Naive B cell (primary cell): ENCODE measurements around the gene TMEM174. TPM values are rescaled to one million over a fixed set of nuclear protein-coding genes. Genes with fewer than 3 reads are reported as not detected.

Source experiments
- ATAC-seq, 2 donors: fragments of 150-1000 bp; cut with Tn5 transposase; 2 replicates each; pipeline ENCODE4 v1.10.0; 2021; ENCODE audit warnings: low read depth in 2 of 2, mild to moderate bottlenecking in 2 of 2, moderate library complexity in 2 of 2
- DNase-seq: peaks from one replicate; pipeline ENCODE4 v3.0.0; 2022
- H3K27ac Mint-ChIP-seq, 6 donors: one replicate each; pipeline ENCODE4 v1.8.0; 2020 to 2022; ENCODE audit warnings: mild to moderate bottlenecking in 6 of 6, mixed read lengths in 6 of 6, moderate library complexity in 5 of 6, inconsistent platforms in 2 of 6
- H3K27me3 Mint-ChIP-seq, 3 donors: one replicate each; pipeline ENCODE4 v1.8.0; 2021 to 2022; ENCODE audit warnings: mixed read lengths in 3 of 3, mild to moderate bottlenecking in 1 of 3
- H3K36me3 Mint-ChIP-seq, 2 donors: one replicate each; pipeline ENCODE4 v1.8.0; 2020 to 2022; ENCODE audit warnings: mixed read lengths in 2 of 2, inconsistent platforms in 1 of 2, mild to moderate bottlenecking in 1 of 2
- H3K4me1 Mint-ChIP-seq, 3 donors: one replicate each; pipeline ENCODE4 v1.8.0; 2020 to 2022; ENCODE audit warnings: mixed read lengths in 3 of 3, inconsistent platforms in 1 of 3, mild to moderate bottlenecking in 1 of 3, moderate library complexity in 1 of 3
- H3K4me3 Mint-ChIP-seq, 8 donors: one replicate each; pipeline ENCODE4 v1.8.0; 2020 to 2022; ENCODE audit warnings: mild to moderate bottlenecking in 8 of 8, mixed read lengths in 8 of 8, moderate library complexity in 8 of 8, inconsistent platforms in 2 of 8
- H3K9me3 Mint-ChIP-seq, 7 donors: one replicate each; pipeline ENCODE4 v1.8.0; 2020 to 2022; ENCODE audit warnings: mixed read lengths in 7 of 7, mild to moderate bottlenecking in 5 of 7, inconsistent platforms in 2 of 7, moderate library complexity in 1 of 7
- polyA plus RNA-seq, 6 donors: library from polyadenylated mRNA; unstranded; fragments of 300-500 nt; fragmentation: Illumina TruSeq; gene quantifications; one replicate each; pipeline ENCODE4 v1.2.3, GENCODE V29; 2021; ENCODE audit warnings: low read depth in 6 of 6

Gene TMEM174
- polyA plus RNA-seq, 6 donors from 2014 or later = not detected

DNA sequence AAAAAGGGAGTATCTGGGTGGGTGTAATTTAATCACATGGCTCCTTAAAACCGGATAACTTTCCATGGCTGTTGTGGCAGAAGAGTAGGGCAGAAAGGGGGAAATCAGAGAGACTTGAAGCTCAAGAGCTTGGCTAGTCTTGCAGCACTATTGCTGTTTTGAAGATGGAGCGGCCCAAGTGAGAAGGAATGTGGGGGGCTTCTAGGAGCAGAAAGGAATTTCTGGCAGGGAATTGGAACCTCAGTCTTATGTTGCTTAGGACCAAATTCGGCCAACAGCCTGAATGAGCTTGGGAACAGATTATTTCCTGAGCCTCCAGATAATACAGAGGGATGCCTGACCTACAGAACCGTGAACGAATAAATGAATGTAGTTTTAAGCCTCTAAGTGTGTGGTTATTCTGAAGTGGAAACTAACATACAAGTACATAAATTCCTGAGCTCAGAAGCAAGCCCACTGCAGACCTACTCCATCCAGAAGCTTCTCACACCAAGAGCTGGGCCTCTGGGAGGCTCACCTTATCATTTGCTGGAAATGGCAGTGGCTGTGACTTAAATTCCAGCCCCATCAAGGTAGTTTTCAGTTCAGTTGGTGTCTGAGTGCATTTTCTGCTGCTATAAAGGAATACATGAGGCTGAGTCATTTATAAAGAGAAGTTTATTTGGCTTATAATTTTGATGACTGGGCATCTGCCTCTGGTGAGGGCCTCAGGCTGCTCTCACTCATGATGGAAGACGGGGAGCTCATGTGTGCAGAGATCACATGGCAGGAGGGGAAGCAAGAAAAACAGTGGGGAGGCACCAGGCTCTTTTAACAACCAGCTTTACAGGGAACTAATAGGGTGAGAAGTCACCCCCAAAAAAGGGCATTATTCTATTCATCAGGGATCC, 15.3 kb upstream of the TMEM174 start:
- peaks cover 0 to 13% of the 10 kb centered on the region in 2 donors for H3K36me3 Mint-ChIP-seq
- no peak for DNase-seq
- H3K9me3 Mint-ChIP-seq = peaks cover 0 to 8% (median 0%) of the 10 kb centered on the region in 7 donors
- H3K4me3 Mint-ChIP-seq = no peak overlapping the region
- peaks cover 73 to 87% (median 78%) of the 10 kb centered on the region in 3 donors for H3K27me3 Mint-ChIP-seq
- ATAC-seq = no peak
- peaks cover 24 to 26% (median 25%) of the 10 kb centered on the region in 3 donors for H3K4me1 Mint-ChIP-seq
- peak overlapping the region in 1 of 6 donors; percentile 64 for H3K27ac Mint-ChIP-seq

DNA sequence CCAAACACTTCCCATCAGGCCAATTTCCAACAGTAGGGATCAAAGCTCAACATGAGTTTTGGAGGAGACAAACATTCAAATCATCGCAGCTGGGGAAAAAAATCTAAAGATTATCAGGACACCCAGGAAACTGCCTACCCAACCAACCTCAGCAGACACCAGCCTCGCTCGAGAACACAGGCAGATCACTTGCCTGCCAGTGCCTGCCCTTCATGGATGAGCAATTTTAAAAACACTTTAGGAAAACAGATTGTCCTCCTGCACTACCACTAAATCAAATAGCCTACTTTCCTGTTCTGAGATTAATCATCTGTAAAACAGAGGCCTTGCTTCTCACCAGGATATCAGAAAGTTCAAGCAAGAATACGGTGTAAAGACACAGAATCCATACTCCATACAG, 14.7 kb upstream of the TMEM174 start:
- Mint-ChIP-seq H3K9me3 (peaks cover 0 to 8% (median 0%) of the 10 kb centered on the region in 7 donors), H3K27me3 (peaks cover 70 to 83% (median 78%) of the 10 kb centered on the region in 3 donors), H3K36me3 (peaks cover 0 to 13% of the 10 kb centered on the region in 2 donors), H3K27ac (peak overlapping the region in 1 of 6 donors; percentile 64), H3K4me3 (no peak overlapping the region), H3K4me1 (peaks cover 21 to 26% (median 24%) of the 10 kb centered on the region in 3 donors)
- DNase-seq = no peak
- ATAC-seq = no peak

DNA sequence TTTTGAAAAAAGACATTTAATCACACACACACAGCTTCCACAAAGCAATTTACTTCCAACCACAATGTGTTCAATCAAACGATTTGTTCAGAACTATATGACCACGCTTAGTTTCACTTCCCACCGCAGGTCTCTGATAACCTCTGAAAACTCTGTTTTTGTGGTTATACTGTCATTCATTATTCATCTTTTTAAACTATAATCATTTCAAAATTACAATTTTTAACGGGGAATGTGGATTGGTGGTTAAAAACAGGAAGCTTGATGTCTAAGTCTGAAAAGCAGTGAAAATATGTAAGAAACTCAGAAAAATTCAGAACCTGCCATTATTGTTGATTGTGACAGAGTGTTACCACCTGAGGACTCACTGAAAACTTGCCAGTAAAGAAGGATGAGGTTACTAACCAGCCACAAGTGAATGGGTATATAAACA, 12.7 kb upstream of the TMEM174 start:
- Mint-ChIP-seq H3K27me3 (peaks cover 62 to 78% (median 72%) of the 10 kb centered on the region in 3 donors), H3K4me1 (peaks cover 13 to 21% (median 16%) of the 10 kb centered on the region in 3 donors), H3K27ac (no peak overlapping the region), H3K9me3 (peaks cover 0 to 8% (median 0%) of the 10 kb centered on the region in 7 donors), H3K4me3 (no peak overlapping the region), H3K36me3 (peaks cover 0 to 13% of the 10 kb centered on the region in 2 donors)
- ATAC-seq (peak; percentile 70 to 82), DNase-seq (peak; percentile 22)

DNA sequence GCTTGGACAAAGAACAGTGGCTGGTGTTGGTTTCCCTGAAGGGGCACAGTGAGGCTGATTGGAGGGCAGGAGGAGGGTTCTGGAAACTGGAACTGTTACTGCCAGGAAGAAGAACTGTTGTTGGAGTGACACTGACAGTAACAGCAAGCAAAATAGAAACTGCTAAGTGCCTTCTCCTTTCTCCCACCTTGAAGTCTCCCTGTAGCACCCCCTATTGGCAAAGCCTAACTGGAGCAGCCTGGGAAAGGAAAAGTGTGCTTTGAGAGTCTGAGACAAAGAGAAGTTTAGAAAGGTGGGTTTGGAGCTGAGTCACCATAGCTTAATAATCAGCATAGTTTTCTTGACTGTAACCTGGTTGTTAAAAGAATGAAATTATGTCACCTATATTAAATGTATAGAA, 2.5 kb upstream of the TMEM174 start:
- H3K27me3 Mint-ChIP-seq = peaks cover 82 to 86% (median 85%) of the 10 kb centered on the region in 3 donors
- DNase-seq (no peak), ATAC-seq (no peak)
- no peak overlapping the region for H3K27ac Mint-ChIP-seq
- H3K36me3 Mint-ChIP-seq = no peaks in the 10 kb centered on the region
- H3K4me1 Mint-ChIP-seq = peaks cover 0 to 8% (median 4%) of the 10 kb centered on the region in 3 donors
- H3K4me3 Mint-ChIP-seq = no peak overlapping the region
- peaks cover 0 to 8% (median 2%) of the 10 kb centered on the region in 7 donors for H3K9me3 Mint-ChIP-seq

DNA sequence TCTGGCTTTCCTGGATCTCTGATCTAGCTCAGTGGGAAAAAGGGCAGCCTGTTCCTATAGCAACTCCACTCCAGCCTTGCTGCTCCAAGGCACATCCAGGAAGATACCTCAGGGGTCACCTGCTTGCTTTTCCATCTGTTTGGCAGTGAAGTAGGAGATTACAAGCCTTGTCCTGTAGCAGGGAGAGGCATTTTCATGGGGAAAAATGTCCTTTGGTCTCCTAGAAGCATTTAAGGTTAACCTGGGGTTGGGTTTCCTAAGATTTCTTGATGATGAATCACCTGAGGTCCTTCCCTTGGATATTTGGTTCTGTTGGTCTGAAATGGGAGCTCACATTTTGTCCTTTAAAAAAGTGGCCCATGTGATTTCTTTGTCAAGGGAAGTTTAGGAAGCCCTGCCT, 1.5 kb upstream of the TMEM174 start:
- no peak overlapping the region for H3K27ac Mint-ChIP-seq
- no peak overlapping the region for H3K4me3 Mint-ChIP-seq
- H3K27me3 Mint-ChIP-seq = peaks cover 82 to 86% (median 83%) of the 10 kb centered on the region in 3 donors
- DNase-seq (no peak), ATAC-seq (no peak)
- H3K9me3 Mint-ChIP-seq = peaks cover 0 to 8% (median 0%) of the 10 kb centered on the region in 7 donors
- H3K4me1 Mint-ChIP-seq = peaks cover 0 to 8% (median 4%) of the 10 kb centered on the region in 3 donors
- H3K36me3 Mint-ChIP-seq = no peaks in the 10 kb centered on the region

DNA sequence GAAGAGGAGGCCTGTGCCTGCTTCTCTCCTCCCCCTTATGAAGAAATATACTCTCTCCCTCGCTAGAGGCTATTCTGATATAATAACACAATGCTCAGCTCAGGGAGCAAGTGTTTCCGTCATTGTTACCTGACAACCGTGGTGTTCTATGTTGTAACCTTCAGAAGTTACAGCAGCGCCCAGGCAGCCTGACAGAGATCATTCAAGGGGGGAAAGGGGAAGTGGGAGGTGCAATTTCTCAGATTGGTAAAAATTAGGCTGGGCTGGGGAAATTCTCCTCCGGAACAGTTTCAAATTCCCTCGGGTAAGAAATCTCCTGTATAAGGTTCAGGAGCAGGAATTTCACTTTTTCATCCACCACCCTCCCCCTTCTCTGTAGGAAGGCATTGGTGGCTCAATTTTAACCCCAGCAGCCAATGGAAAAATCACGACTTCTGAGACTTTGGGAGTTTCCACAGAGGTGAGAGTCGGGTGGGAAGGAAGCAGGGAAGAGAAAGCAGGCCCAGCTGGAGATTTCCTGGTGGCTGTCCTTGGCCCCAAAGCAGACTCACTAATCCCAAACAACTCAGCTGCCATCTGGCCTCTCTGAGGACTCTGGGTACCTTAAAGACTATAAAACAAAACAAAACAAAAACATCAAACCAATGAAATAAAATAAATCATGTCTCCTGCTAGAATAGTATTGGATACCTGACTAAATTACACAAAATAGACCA, 1.3 kb downstream of the TMEM174 start:
- Mint-ChIP-seq H3K36me3 (no peaks in the 10 kb centered on the region), H3K27me3 (peaks cover 67 to 78% (median 73%) of the 10 kb centered on the region in 3 donors), H3K9me3 (peaks cover 0 to 8% (median 0%) of the 10 kb centered on the region in 7 donors), H3K4me1 (peaks cover 0 to 8% (median 4%) of the 10 kb centered on the region in 3 donors), H3K27ac (no peak overlapping the region), H3K4me3 (no peak overlapping the region)
- DNase-seq (no peak), ATAC-seq (peak; percentile 28 to 50)

DNA sequence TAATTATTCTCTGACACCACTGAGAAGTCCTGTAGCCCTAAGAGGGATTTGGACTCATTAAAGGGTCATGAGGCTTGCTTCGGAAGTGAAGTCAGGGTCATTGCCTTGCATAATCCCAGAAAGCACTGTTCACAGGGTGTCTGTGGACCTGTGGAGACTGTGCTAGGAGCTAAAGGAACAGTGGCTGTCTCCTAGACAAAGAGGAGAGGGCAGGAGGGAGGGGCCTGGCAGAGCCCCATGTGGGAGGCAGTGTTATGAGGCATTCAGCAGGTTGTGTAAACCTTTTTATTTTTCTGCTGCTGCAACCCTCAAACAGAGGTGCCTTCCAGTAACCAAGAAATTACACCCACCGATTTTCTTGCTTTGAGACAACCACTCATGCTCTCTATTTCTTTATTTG, 3.3 kb downstream of the TMEM174 start:
- no peak overlapping the region for H3K4me3 Mint-ChIP-seq
- H3K9me3 Mint-ChIP-seq = peaks cover 0 to 2% (median 0%) of the 10 kb centered on the region in 7 donors
- DNase-seq = no peak
- H3K4me1 Mint-ChIP-seq = peaks cover 0 to 8% (median 4%) of the 10 kb centered on the region in 3 donors
- H3K27me3 Mint-ChIP-seq = peaks cover 51 to 73% (median 71%) of the 10 kb centered on the region in 3 donors
- H3K27ac Mint-ChIP-seq = no peak overlapping the region
- ATAC-seq = no peak
- H3K36me3 Mint-ChIP-seq = no peaks in the 10 kb centered on the region

DNA sequence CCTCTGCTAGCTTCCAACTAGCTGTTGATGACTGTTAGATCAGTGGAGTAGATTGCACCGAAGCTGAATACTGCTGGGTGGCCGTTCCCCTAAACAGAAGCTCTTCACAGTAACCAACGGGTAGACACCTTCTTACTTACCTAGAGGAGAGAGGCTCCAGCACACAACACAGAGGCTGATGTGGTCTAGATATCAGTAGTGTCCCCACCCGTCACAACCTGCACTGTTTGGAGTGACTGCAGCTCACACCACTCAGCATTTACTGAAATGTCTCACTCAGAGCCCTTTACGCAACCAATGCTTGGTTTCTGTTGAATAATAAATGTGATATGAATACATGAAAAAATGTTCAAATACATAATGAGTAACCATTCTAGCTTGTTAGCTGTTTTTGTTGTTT, 5.3 kb downstream of the TMEM174 start:
- peaks cover 0 to 8% (median 4%) of the 10 kb centered on the region in 3 donors for H3K4me1 Mint-ChIP-seq
- H3K4me3 Mint-ChIP-seq = no peak overlapping the region
- no peak overlapping the region for H3K27ac Mint-ChIP-seq
- H3K9me3 Mint-ChIP-seq = no peaks in the 10 kb centered on the region
- no peak for ATAC-seq
- H3K27me3 Mint-ChIP-seq = peaks cover 42 to 67% (median 57%) of the 10 kb centered on the region in 3 donors
- H3K36me3 Mint-ChIP-seq = no peaks in the 10 kb centered on the region
- no peak for DNase-seq

DNA sequence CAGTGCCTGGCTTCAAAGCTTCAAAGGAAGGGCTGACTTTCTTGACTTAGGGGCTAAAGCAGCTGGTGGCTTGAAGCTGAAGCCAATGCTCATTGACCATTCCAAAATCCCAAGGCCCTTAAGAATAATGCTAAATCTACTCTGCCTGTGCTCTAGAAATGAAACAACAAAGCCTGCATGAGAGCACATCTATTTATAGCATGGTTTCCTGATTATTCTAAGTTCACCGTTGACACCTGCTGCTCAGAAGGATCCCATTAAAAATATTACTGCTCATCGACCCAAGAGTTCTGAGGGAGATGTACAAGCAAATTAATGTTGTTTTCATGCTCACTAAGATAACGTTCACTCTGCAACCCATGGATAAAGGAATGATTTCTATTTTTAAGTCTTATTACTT, 6.7 kb downstream of the TMEM174 start:
- peaks cover 43 to 61% (median 57%) of the 10 kb centered on the region in 3 donors for H3K27me3 Mint-ChIP-seq
- H3K27ac Mint-ChIP-seq = no peak overlapping the region
- peaks cover 0 to 1% (median 0%) of the 10 kb centered on the region in 3 donors for H3K4me1 Mint-ChIP-seq
- H3K4me3 Mint-ChIP-seq = no peak overlapping the region
- peaks cover 1 to 11% (median 4%) of the 10 kb centered on the region in 7 donors for H3K9me3 Mint-ChIP-seq
- no peak for ATAC-seq
- no peak for DNase-seq
- peaks cover 5 to 7% of the 10 kb centered on the region in 2 donors for H3K36me3 Mint-ChIP-seq

DNA sequence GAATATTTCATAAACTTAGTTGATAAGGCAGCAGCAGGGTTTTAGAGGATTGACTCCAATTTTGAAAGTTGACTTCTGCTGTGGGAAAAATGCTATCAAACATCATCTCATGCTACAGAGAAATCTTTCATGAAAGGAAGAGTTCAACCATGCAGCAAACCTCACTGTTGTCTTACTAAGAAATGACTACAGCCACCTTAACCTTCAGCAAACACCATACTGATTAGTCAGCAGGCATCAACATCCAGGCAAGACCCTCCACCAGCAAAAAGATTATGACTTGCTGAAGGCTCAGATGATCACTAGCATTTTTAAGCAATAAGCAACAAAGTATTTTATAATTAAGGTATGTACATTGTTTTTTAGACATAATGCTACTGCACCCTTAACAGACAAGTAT, 7.6 kb downstream of the TMEM174 start:
- Mint-ChIP-seq H3K9me3 (peaks cover 5 to 11% (median 7%) of the 10 kb centered on the region in 7 donors), H3K27ac (no peak overlapping the region), H3K36me3 (peaks cover 5 to 8% of the 10 kb centered on the region in 2 donors), H3K4me1 (no peaks in the 10 kb centered on the region), H3K27me3 (peaks cover 48 to 58% (median 54%) of the 10 kb centered on the region in 3 donors), H3K4me3 (no peak overlapping the region)
- DNase-seq (no peak), ATAC-seq (no peak)

DNA sequence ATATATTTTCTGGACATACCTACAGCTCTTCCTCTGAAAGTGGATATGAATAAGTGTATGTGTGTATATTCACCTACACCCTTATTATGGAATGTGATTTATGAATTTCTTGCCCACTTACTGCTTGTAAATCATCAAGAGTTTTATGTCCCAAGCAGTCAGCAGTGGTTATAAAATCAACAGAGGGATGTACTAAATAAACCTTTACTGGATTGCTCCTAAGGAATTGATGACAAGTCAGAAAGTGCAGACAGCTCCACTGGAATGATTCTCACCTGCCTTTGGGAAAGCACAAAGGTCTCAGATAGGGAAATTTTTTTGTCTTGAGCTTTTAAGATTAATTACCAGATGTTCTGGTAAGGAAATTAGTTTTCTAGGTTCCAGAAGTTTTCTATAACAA, 9.3 kb downstream of the TMEM174 start:
- Mint-ChIP-seq H3K36me3 (peaks cover 5 to 8% of the 10 kb centered on the region in 2 donors), H3K4me3 (no peak overlapping the region), H3K9me3 (peaks cover 5 to 11% (median 7%) of the 10 kb centered on the region in 7 donors), H3K27ac (no peak overlapping the region), H3K27me3 (peaks cover 35 to 53% (median 39%) of the 10 kb centered on the region in 3 donors), H3K4me1 (no peaks in the 10 kb centered on the region)
- ATAC-seq (no peak), DNase-seq (no peak)

DNA sequence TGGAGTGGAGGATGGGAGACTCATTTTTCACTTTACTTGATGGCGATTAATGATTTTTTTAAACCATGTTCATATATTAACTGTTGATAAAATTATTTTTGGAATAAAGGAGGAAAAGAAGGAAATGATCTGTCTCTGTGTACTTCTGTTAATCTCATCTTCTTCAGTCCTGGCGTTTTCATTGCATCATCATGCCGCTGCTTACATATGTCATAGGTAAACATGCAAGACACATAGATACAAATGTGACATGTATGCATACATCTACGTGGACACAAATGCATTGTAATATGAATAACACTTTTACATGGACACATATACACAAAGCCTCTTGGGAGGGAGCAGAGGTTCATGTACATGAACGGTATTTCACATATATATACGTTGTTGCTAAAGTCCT, 10.0 kb downstream of the TMEM174 start:
- H3K4me1 Mint-ChIP-seq = no peaks in the 10 kb centered on the region
- peaks cover 33 to 58% (median 35%) of the 10 kb centered on the region in 3 donors for H3K27me3 Mint-ChIP-seq
- peaks cover 5 to 11% (median 7%) of the 10 kb centered on the region in 7 donors for H3K9me3 Mint-ChIP-seq
- no peak overlapping the region for H3K27ac Mint-ChIP-seq
- ATAC-seq (no peak), DNase-seq (no peak)
- H3K4me3 Mint-ChIP-seq = no peak overlapping the region
- peaks cover 5 to 8% of the 10 kb centered on the region in 2 donors for H3K36me3 Mint-ChIP-seq

DNA sequence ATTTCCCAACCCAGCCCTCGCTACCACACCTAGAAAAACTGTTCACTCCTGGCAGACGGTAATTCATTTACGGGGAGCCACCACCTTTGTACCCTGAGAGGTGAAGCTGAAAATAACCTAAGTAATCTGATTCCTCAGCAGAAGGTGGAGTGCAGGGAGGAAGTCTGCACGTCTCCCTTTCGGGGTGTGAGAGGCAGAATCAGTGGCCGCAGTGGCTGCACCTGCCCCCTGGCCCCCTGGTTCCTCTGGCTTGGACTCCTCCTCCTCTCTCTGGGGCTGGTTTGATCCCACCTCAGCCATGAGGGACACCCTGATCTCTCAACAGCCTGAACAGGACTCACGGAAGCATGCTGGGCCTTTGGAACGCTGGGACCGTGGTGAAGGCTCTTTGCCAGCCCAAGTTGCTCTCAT, 10.5 kb downstream of the TMEM174 start:
- DNase-seq (no peak), ATAC-seq (no peak)
- peaks cover 5 to 11% (median 7%) of the 10 kb centered on the region in 7 donors for H3K9me3 Mint-ChIP-seq
- H3K4me3 Mint-ChIP-seq = peak overlapping the region in 1 of 8 donors; percentile 21
- peak overlapping the region in 1 of 6 donors; percentile 7 for H3K27ac Mint-ChIP-seq
- H3K4me1 Mint-ChIP-seq = no peaks in the 10 kb centered on the region
- peaks cover 34 to 56% (median 37%) of the 10 kb centered on the region in 3 donors for H3K27me3 Mint-ChIP-seq
- H3K36me3 Mint-ChIP-seq = peaks cover 5 to 8% of the 10 kb centered on the region in 2 donors
